LNCAP (cell line): ENCODE data around the gene TMEM272.

ENCODE experiments used
- TF ChIP-seq, protein P1 (sequence below): fragments of 450-650 bp; IDR thresholded peaks from 2 replicates; pipeline ENCODE4 v1.5.1; 2017; ENCODE audit warnings: mild to moderate bottlenecking

TMEM272 gene

DNA sequence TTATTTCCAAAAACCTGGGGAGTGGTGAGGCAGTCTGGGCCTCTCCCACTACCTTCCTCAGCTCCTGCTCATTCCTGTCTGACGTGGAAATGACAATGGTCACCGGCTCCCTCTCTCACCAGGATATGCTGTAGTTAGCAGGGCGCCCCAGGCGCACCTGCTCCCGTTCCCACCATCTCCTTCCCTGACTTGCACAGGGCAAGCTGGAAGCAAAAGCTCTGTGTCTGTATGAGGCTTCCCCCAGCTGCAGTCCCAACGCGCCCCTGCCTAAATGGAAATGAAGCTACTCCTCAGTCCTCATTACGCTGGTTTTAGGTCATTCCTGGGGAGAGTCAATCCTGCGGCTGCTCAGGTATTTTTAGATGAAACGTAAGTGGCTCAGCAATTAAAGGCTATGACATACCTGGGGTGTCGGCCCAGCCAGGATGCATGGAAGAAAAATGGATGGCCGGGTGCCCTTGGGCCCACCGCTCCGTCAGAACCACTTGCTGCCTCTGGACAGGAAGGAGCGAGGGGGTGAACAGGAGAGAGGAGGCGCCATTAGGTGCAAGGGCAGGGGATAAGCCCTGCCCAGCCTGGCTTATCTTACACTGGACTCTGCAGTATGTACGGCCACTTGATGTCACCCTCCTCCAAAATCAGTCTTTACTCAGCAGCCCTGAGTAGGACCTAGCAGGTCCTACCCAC, 73.4 kb downstream of the TMEM272 start:
- TF ChIP-seq, protein P1, sequence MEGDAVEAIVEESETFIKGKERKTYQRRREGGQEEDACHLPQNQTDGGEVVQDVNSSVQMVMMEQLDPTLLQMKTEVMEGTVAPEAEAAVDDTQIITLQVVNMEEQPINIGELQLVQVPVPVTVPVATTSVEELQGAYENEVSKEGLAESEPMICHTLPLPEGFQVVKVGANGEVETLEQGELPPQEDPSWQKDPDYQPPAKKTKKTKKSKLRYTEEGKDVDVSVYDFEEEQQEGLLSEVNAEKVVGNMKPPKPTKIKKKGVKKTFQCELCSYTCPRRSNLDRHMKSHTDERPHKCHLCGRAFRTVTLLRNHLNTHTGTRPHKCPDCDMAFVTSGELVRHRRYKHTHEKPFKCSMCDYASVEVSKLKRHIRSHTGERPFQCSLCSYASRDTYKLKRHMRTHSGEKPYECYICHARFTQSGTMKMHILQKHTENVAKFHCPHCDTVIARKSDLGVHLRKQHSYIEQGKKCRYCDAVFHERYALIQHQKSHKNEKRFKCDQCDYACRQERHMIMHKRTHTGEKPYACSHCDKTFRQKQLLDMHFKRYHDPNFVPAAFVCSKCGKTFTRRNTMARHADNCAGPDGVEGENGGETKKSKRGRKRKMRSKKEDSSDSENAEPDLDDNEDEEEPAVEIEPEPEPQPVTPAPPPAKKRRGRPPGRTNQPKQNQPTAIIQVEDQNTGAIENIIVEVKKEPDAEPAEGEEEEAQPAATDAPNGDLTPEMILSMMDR, result no peak

DNA sequence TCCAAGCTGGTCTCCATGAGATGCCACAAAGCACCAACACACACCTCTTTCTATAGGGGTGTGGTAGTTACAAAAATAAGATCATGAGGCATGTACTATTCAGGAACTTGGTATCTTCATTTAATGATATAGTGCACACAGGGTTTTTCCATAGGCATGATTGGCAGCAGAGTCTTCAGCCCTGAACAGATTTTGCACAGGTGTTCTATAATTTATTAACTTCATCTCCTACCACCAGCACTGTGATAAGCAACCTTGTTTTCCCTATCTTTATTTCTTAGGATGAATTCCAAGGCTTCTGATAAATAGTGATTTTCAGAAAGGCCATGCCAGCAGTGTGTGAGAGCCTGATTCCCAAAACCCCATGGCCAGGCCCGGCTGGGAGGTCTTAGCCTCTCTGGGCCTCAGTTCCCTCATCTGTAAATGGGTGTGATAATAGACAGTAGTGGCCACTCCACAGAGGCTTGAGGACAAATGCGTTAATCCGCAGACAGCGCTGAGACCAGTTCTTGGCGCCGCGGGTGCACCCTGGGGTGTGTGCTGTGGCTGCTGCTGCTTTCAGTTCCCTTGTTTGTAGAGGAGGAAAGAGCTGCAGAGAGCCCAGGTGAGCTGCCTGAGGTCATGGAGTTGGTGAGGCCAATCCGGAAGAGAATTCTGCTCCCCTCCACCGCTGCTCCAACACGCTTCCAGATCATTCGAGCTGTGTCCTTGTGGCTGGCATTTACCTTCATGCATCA, 74.1 kb downstream of the TMEM272 start:
- TF ChIP-seq, protein P1, result no peak

DNA sequence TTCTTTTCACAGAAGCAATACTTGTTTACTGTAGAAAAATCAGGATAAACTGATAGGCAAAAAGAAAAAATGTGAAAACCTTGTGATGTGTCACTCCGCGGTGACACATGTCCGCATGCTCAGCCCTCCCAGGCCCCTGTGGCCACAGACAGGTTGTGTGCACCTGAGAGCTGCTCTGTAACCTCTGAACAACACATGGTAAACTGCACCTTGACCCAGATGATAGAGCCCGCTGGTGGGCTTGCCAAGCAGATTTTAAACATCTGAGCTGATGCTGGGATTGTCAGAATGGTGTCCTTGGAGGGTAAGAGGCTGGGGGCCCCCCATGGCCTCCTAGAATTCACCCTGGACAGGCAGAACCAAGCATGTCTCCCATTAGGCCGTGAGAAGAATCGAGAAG, 74.8 kb downstream of the TMEM272 start:
- TF ChIP-seq, protein P1, result no peak

- TF ChIP-seq, protein P1, result no peak
Observed at GRCh38 chr13:51769455-51770127, 75.4 kb downstream of the TMEM272 start.

GRCh38 chr13:51768976-51769375, 76.0 kb downstream of the TMEM272 start:
- TF ChIP-seq, protein P1, result no peak

- TF ChIP-seq, protein P1, result no peak
Observed at GRCh38 chr13:51768378-51768921, 76.5 kb downstream of the TMEM272 start.

GRCh38 chr13:51767100-51767499, 77.9 kb downstream of the TMEM272 start:
- TF ChIP-seq, protein P1, result peak; percentile 14; the same call in 1 of the 2 replicates
